ENCODE data around the gene DNAL1. TPM values are rescaled to one million over a fixed set of nuclear protein-coding genes. Genes with fewer than 3 reads are reported as not detected.

The DNAL1 gene
- total RNA-seq, 1 donor from 2014 or later = 5.2 TPM

GRCh38 chr14:73712540-73713180, 67.9 kb downstream of the DNAL1 start:
- Histone ChIP-seq H3K4me1 (ENCODE audit: control insufficient read depth in 3 of 3, insufficient read depth in 3 of 3, low read length in 3 of 3) (peaks cover 20 to 23% (median 22%) of the 10 kb centered on the region in 3 donors), H3K4me3 (ENCODE audit: low read length in 3 of 3) (peak overlapping the region; percentile 89 to 92 (median 91)), H3K27me3 (ENCODE audit: control insufficient read depth in 3 of 3, insufficient read depth in 3 of 3, low read length in 3 of 3) (no peaks in the 10 kb centered on the region), H3K9ac (ENCODE audit: low read depth in 1 of 3, low read length in 3 of 3) (peak overlapping the region; percentile 20 to 83 (median 34)), H3K27ac (ENCODE audit: low read depth, low read length) (peak overlapping the region; percentile 72), H3K36me3 (ENCODE audit: control insufficient read depth in 3 of 3, insufficient read depth in 3 of 3, low read length in 3 of 3) (peaks cover 3 to 20% (median 6%) of the 10 kb centered on the region in 3 donors), H3K9me3 (ENCODE audit: control insufficient read depth in 3 of 3, low read length in 3 of 3) (no peaks in the 10 kb centered on the region)

DNA sequence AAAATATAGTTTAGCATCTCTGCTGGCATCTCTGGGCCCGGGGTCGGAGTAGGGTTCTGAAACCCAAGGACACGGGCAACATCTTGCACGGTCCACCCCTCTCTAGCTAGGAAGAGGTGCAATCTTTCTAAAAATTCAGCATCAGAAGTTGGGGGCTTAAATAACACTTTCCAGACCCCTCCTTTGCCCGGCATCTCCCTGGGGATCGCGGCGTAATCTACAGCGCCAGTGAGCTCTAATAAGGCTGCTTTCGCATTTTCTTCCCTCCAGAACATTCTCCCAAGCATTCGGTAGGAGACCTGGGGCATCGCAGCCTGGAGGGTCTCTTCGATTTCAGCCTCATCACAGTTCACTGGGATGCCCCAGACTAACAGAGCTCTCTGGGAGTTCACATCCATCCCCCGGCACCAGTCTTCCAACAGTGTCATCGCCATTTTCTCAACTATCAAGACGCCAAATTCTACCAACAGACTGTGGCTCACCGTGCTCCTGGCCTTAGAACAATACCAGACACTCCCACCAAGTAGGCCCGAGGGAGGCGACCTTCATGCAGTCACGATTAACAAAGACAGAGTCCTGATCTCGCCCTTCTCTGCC, 68.5 kb downstream of the DNAL1 start:
- H3K27me3 ChIP-seq (ENCODE audit: control insufficient read depth in 3 of 3, insufficient read depth in 3 of 3, low read length in 3 of 3) = no peaks in the 10 kb centered on the region
- H3K9ac ChIP-seq (ENCODE audit: low read depth in 1 of 3, low read length in 3 of 3) = peak overlapping the region; percentile 75 to 83 (median 77)
- H3K4me1 ChIP-seq (ENCODE audit: control insufficient read depth in 3 of 3, insufficient read depth in 3 of 3, low read length in 3 of 3) = peaks cover 22 to 30% (median 26%) of the 10 kb centered on the region in 3 donors
- peak overlapping the region; percentile 89 to 92 (median 91) for H3K4me3 ChIP-seq (ENCODE audit: low read length in 3 of 3)
- no peaks in the 10 kb centered on the region for H3K9me3 ChIP-seq (ENCODE audit: control insufficient read depth in 3 of 3, low read length in 3 of 3)
- H3K36me3 ChIP-seq (ENCODE audit: control insufficient read depth in 3 of 3, insufficient read depth in 3 of 3, low read length in 3 of 3) = peaks cover 10 to 26% (median 12%) of the 10 kb centered on the region in 3 donors
- H3K27ac ChIP-seq (ENCODE audit: low read depth, low read length) = peak overlapping the region; percentile 72

GRCh38 chr14:73713803-73714655, 69.2 kb downstream of the DNAL1 start, which contains the start of gene PNMA1:
Gene PNMA1 (minus strand): TSS chr14:73714384. CDS start chr14:73713639, 745 bp downstream.
- Histone ChIP-seq H3K27me3 (ENCODE audit: control insufficient read depth in 3 of 3, insufficient read depth in 3 of 3, low read length in 3 of 3) (no peaks in the 10 kb centered on the region), H3K4me3 (ENCODE audit: low read length in 3 of 3) (peak within 1 kb of the TSS; percentile 89 to 92 (median 91)), H3K27ac (ENCODE audit: low read depth, low read length) (peak within 1 kb of the TSS; percentile 72), H3K36me3 (ENCODE audit: control insufficient read depth in 3 of 3, insufficient read depth in 3 of 3, low read length in 3 of 3) (peaks cover 12 to 33% (median 16%) of the 10 kb centered on the region in 3 donors), H3K9ac (ENCODE audit: low read depth in 1 of 3, low read length in 3 of 3) (peak within 1 kb of the TSS; percentile 75 to 83 (median 77)), H3K4me1 (ENCODE audit: control insufficient read depth in 3 of 3, insufficient read depth in 3 of 3, low read length in 3 of 3) (peaks cover 22 to 34% (median 26%) of the 10 kb centered on the region in 3 donors), H3K9me3 (ENCODE audit: control insufficient read depth in 3 of 3, low read length in 3 of 3) (no peaks in the 10 kb centered on the region)

DNA sequence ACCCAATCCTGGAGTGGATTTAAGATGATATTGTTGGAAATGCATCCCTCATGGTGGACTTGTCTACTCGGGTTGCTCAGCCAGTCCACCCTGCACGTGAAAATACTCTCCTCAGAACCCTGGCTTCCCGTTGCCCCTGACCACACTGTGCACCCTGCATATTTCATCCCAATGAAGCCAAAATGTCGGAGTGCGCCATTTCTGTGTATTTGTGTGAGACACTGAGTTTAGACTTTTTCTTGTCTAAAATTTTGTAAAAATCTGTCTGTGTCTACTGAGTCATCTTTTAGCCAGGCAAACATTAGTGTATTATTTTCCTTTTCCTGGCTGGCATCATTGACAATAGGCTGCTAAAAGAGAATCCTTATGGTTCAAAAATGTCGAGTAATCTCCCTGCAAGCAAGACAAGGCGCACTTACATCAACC, 69.9 kb downstream of the DNAL1 start:
- Histone ChIP-seq H3K27ac (ENCODE audit: low read depth, low read length) (peak overlapping the region; percentile 72), H3K27me3 (ENCODE audit: control insufficient read depth in 3 of 3, insufficient read depth in 3 of 3, low read length in 3 of 3) (no peaks in the 10 kb centered on the region), H3K36me3 (ENCODE audit: control insufficient read depth in 3 of 3, insufficient read depth in 3 of 3, low read length in 3 of 3) (peaks cover 18 to 38% (median 21%) of the 10 kb centered on the region in 3 donors), H3K9ac (ENCODE audit: low read depth in 1 of 3, low read length in 3 of 3) (no peak overlapping the region), H3K4me3 (ENCODE audit: low read length in 3 of 3) (peak overlapping the region in 2 of 3 donors; percentile 89 to 91), H3K4me1 (ENCODE audit: control insufficient read depth in 3 of 3, insufficient read depth in 3 of 3, low read length in 3 of 3) (peaks cover 22 to 34% (median 26%) of the 10 kb centered on the region in 3 donors), H3K9me3 (ENCODE audit: control insufficient read depth in 3 of 3, low read length in 3 of 3) (no peaks in the 10 kb centered on the region)

GRCh38 chr14:73715707-73716106, 70.9 kb downstream of the DNAL1 start:
- no peak overlapping the region for H3K4me3 ChIP-seq (ENCODE audit: low read length in 3 of 3)
- peaks cover 25 to 46% (median 29%) of the 10 kb centered on the region in 3 donors for H3K36me3 ChIP-seq (ENCODE audit: control insufficient read depth in 3 of 3, insufficient read depth in 3 of 3, low read length in 3 of 3)
- H3K27me3 ChIP-seq (ENCODE audit: control insufficient read depth in 3 of 3, insufficient read depth in 3 of 3, low read length in 3 of 3) = no peaks in the 10 kb centered on the region
- H3K27ac ChIP-seq (ENCODE audit: low read depth, low read length) = no peak overlapping the region
- H3K9ac ChIP-seq (ENCODE audit: low read depth in 1 of 3, low read length in 3 of 3) = no peak overlapping the region
- H3K4me1 ChIP-seq (ENCODE audit: control insufficient read depth in 3 of 3, insufficient read depth in 3 of 3, low read length in 3 of 3) = peaks cover 22 to 34% (median 26%) of the 10 kb centered on the region in 3 donors
- H3K9me3 ChIP-seq (ENCODE audit: control insufficient read depth in 3 of 3, low read length in 3 of 3) = no peaks in the 10 kb centered on the region

GRCh38 chr14:73717266-73717665, 72.5 kb downstream of the DNAL1 start:
- no peak overlapping the region for H3K4me3 ChIP-seq (ENCODE audit: low read length in 3 of 3)
- no peak overlapping the region for H3K9ac ChIP-seq (ENCODE audit: low read depth in 1 of 3, low read length in 3 of 3)

DNA sequence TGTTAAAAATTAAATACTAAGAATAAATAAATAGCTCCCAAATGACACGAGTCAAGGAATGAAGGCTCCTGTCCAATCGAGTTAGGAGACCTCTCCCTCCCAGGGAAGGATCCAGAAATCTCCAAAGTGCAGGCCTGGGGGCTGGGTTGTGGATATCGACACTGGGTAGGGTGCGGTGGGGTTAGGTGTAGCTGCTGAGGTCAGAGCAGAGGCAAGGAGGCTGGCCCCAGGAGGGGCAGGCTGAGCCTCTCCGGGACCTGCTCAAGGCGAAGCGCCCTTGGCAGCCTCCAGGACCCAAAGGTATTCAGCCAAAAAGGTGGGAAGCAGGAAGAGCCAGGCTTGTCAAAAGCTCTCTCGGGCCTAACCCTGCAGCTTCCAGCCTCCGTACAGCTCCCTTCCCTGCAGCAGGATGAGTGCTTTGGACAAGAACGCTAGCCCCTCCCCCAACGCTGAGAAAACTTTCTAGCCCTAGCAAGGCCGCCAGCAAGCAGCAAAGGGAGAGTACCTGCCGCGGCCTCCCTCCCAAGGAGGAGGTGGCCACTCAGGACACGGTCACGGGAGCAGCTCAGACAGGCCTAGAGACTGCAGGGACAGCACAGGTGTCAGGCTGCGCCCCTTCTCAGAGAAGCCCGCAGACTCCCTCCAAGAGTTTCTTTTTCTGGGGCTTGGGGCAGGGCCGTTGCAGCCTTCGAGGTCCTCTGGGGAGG, 73.1 kb downstream of the DNAL1 start:
- Histone ChIP-seq H3K4me3 (ENCODE audit: low read length in 3 of 3) (no peak overlapping the region), H3K36me3 (ENCODE audit: control insufficient read depth in 3 of 3, insufficient read depth in 3 of 3, low read length in 3 of 3) (peaks cover 46 to 65% (median 50%) of the 10 kb centered on the region in 3 donors), H3K9me3 (ENCODE audit: control insufficient read depth in 3 of 3, low read length in 3 of 3) (no peaks in the 10 kb centered on the region), H3K9ac (ENCODE audit: low read depth in 1 of 3, low read length in 3 of 3) (peak overlapping the region in 1 of 3 donors; percentile 25), H3K27me3 (ENCODE audit: control insufficient read depth in 3 of 3, insufficient read depth in 3 of 3, low read length in 3 of 3) (no peaks in the 10 kb centered on the region), H3K4me1 (ENCODE audit: control insufficient read depth in 3 of 3, insufficient read depth in 3 of 3, low read length in 3 of 3) (peaks cover 18 to 36% (median 30%) of the 10 kb centered on the region in 3 donors), H3K27ac (ENCODE audit: low read depth, low read length) (peak overlapping the region; percentile 65)

More at GRCh38 chr14:73717266-73717665, 72.5 kb downstream of the DNAL1 start:
- peaks cover 40 to 59% (median 44%) of the 10 kb centered on the region in 3 donors for H3K36me3 ChIP-seq (ENCODE audit: control insufficient read depth in 3 of 3, insufficient read depth in 3 of 3, low read length in 3 of 3)
- H3K27ac ChIP-seq (ENCODE audit: low read depth, low read length) = peak overlapping the region; percentile 65
- H3K9me3 ChIP-seq (ENCODE audit: control insufficient read depth in 3 of 3, low read length in 3 of 3) = no peaks in the 10 kb centered on the region
- no peaks in the 10 kb centered on the region for H3K27me3 ChIP-seq (ENCODE audit: control insufficient read depth in 3 of 3, insufficient read depth in 3 of 3, low read length in 3 of 3)
- H3K4me1 ChIP-seq (ENCODE audit: control insufficient read depth in 3 of 3, insufficient read depth in 3 of 3, low read length in 3 of 3) = peaks cover 17 to 36% (median 28%) of the 10 kb centered on the region in 3 donors

GRCh38 chr14:73718418-73719251, 73.8 kb downstream of the DNAL1 start:
- Histone ChIP-seq H3K9me3 (ENCODE audit: control insufficient read depth in 3 of 3, low read length in 3 of 3) (no peaks in the 10 kb centered on the region), H3K36me3 (ENCODE audit: control insufficient read depth in 3 of 3, insufficient read depth in 3 of 3, low read length in 3 of 3) (peaks cover 47 to 66% (median 52%) of the 10 kb centered on the region in 3 donors), H3K27me3 (ENCODE audit: control insufficient read depth in 3 of 3, insufficient read depth in 3 of 3, low read length in 3 of 3) (no peaks in the 10 kb centered on the region), H3K4me1 (ENCODE audit: control insufficient read depth in 3 of 3, insufficient read depth in 3 of 3, low read length in 3 of 3) (peaks cover 18 to 36% (median 30%) of the 10 kb centered on the region in 3 donors), H3K9ac (ENCODE audit: low read depth in 1 of 3, low read length in 3 of 3) (no peak overlapping the region), H3K4me3 (ENCODE audit: low read length in 3 of 3) (no peak overlapping the region), H3K27ac (ENCODE audit: low read depth, low read length) (peak overlapping the region; percentile 65)

Data from skeletal muscle tissue (tissue), 4 donors.